SJCRH30 (cell line): Measurements from ENCODE around the gene CES3. TPM values are rescaled to one million over a fixed set of nuclear protein-coding genes. Genes with fewer than 3 reads are reported as not detected.
A peak's percentile ranks its signal among the peaks of the same experiment; 100 is the strongest.

ENCODE experiments used
- DNase-seq, 2 experiments: peaks; one replicate each; pipeline ENCODE4 v3.0.0-alpha.2; 2015 to 2020
- H3K27ac ChIP-seq: fragments of 250-450 bp; sonication (Bioruptor Pico); 2 replicates; pipeline ENCODE4 v1.5.1; 2020; ENCODE audit warnings: mild to moderate bottlenecking, moderate library complexity
- H3K27me3 ChIP-seq: fragments of 250-450 bp; sonication (Bioruptor Pico); 2 replicates; pipeline ENCODE4 v1.5.1; 2020; ENCODE audit warnings: mild to moderate bottlenecking, moderate library complexity
- H3K36me3 ChIP-seq: fragments of 250-450 bp; sonication (Bioruptor Pico); 2 replicates; pipeline ENCODE4 v1.5.1; 2020; ENCODE audit warnings: mild to moderate bottlenecking, moderate library complexity
- H3K4me1 ChIP-seq: fragments of 250-450 bp; sonication (Bioruptor Pico); 2 replicates; pipeline ENCODE4 v1.5.1; 2020; ENCODE audit warnings: mild to moderate bottlenecking, moderate library complexity
- H3K4me3 ChIP-seq: fragments of 250-450 bp; sonication (Bioruptor Pico); 2 replicates; pipeline ENCODE4 v1.5.1; 2020; ENCODE audit warnings: mild to moderate bottlenecking, moderate library complexity
- H3K9me3 ChIP-seq: fragments of 250-450 bp; sonication (Bioruptor Pico); replicated peaks from 2 replicates; pipeline ENCODE4 v1.5.1; 2020; ENCODE audit warnings: mild to moderate bottlenecking, moderate library complexity
- total RNA-seq: library from RNA; depleted of rRNA; stranded (reverse); fragments of >200 nt; shearing (Covaris generic); gene quantifications from 2 replicates; pipeline ENCODE4 v1.2.3, GENCODE V29; 2014

Gene CES3
- total RNA-seq, 1 experiment from 2014 or later: 0.08 TPM

DNA sequence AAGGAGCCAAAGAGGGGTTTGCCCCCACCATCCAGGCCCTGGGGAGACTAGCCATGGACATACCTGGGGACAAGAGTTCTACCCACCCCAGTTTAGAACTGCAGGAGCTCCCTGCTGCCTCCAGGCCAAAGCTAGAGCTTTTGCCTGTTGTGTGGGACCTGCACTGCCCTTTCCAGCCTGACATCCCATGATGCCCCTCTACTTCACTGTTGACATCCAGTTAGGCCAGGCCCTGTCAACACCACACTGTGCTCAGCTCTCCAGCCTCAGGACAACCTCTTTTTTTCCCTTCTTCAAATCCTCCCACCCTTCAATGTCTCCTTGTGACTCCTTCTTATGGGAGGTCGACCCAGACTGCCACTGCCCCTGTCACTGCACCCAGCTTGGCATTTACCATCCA is 48.1 kb downstream of the CES3 start:
- Histone ChIP-seq H3K27me3 (no peaks in the 10 kb centered on the region), H3K36me3 (no peaks in the 10 kb centered on the region), H3K9me3 (no peaks in the 10 kb centered on the region), H3K4me1 (peaks cover 6% of the 10 kb centered on the region; the same call in 1 of the 2 replicates), H3K27ac (no peak overlapping the region), H3K4me3 (no peak overlapping the region)
- DNase-seq: no peak

DNA sequence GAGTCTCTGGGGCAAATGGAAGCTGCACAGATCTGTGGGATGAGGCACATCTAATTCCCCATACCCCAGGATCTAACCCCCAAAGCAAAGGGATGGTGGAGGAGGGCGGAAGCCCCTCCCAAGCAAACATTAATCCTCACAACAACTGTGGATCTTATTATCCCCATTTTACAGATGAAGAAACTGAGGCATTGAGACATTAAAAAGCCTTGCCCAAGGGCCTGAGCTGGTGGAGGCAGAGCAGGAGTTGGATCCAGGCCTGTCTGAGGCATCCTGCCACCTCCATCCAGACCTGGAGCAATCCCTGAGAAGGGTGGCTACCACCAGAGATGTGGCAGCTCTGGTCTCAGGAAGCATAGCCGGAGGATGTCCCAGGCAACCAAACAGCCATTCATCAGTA is 50.2 kb downstream of the CES3 start:
- H3K27me3 ChIP-seq: no peaks in the 10 kb centered on the region
- H3K27ac ChIP-seq: no peak overlapping the region
- no peak overlapping the region for H3K4me3 ChIP-seq
- no peaks in the 10 kb centered on the region for H3K9me3 ChIP-seq
- DNase-seq: no peak
- no peaks in the 10 kb centered on the region for H3K36me3 ChIP-seq
- peaks cover 11% of the 10 kb centered on the region; the same call in 1 of the 2 replicates for H3K4me1 ChIP-seq

DNA sequence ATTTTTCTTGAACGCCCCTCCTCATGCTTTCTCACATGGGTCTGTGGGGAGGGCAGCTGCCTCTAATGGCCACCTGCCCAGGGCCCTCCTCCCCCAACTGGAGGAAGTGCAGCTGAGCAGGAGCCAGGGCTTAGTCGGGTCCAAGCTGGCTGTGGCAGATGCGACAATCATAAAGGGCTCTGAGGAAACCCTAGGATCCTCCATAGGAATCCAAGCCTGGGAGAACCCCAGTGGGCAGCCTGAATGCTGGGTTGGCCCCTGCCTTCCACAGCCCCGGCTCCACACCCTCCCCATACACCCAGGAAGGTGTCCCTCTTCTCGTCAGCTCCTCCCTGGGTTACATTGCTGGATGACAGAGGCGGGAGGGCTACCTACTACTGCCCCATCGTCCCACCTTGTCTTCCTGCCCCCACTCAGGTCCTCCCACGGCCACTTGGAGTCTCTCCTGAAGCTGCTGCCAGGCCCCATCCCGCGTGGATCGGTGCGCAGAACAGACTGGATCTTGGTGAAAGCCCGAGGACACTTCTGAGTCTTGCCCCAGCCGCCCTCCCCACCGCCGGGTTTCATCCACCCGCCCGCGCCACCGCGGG is 52.3 kb downstream of the CES3 start:
- no peaks in the 10 kb centered on the region for H3K9me3 ChIP-seq
- DNase-seq: peak; percentile 43 to 67
- H3K27ac ChIP-seq: no peak overlapping the region; the same call in 1 of the 2 replicates
- H3K36me3 ChIP-seq: no peaks in the 10 kb centered on the region
- peak overlapping the region; percentile 57 for H3K4me3 ChIP-seq
- peaks cover 11% of the 10 kb centered on the region; the same call in 1 of the 2 replicates for H3K4me1 ChIP-seq
- H3K27me3 ChIP-seq: no peaks in the 10 kb centered on the region

DNA sequence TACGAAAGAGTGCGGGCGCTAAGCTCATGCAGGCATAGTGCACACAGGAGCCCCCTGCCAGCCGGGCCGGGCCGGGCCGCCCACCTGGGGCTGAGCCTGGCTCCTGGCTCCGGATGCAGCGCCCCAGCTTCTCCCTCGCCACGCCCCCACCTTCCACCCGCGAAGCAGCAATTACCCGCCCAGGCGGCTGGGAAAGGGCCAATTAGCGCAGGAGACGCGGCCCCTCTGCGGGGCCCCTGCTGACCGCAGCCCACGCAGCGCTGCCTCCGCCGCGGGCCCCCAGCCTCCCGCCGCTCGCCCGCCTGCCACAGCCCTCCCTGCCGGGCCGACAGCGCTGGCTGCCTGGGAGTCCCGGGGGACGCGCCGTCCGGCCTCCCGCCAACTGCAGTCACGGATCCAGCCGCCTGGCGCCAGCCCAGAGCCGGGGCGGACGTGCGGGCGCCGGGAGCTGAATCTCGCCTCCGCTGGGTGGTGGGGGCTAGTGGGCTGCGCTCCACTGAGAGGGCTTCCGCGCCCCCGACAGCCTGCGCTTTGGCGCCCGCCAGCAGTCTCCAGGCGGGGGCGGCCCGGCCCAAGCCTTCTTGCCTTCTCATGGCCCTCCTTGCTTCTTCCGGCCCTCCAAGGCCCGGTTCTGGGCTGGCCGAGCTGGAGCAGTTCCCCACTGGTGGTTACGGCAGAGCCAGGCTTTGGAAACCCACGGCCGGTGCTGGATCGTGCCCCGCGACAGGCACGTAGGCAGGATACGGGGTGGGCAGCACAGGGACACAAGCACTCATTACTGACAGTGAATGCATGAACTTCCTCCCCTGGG is 53.0 kb downstream of the CES3 start:
- Histone ChIP-seq H3K27ac (peak overlapping the region; percentile 15; the same call in 1 of the 2 replicates), H3K4me1 (peaks cover 11% of the 10 kb centered on the region; the same call in 1 of the 2 replicates), H3K36me3 (no peaks in the 10 kb centered on the region), H3K27me3 (no peaks in the 10 kb centered on the region), H3K9me3 (no peaks in the 10 kb centered on the region), H3K4me3 (peak overlapping the region; percentile 57)
- peak; percentile 82 to 84 for DNase-seq

DNA sequence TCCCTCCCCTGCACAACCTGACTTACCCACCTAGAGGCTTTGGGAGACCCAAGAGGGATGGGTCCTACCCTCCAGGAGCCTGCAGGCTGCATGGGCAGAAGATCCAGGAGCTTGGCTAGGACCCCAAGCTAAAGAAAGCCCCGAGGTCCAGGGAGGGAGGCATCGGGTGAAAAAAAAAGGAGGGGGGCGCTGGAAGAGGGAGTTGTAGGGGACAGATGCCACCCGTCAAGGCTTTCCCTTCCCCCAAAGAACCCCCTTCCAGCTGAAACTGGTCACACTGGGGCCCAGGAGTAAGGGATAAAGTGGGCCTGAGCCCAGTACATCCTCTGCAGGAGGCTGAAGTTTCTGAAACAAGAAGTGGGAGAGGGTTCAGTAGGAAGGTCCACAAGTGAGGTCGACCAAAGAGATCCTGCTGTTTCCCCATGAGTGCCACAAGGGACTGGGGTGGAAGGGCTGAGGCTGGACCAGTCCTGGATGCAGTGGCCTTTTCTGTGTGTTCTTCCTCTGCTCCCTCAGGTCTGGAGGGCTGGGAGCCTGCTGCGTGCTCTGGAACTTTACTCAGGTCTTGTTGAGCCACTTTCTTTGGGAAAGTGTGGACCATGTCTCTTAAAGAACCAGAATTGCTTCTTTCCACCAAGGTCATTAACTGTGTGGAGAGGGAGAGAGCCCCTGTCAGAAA is 53.7 kb downstream of the CES3 start:
- DNase-seq: no peak
- no peaks in the 10 kb centered on the region for H3K36me3 ChIP-seq
- no peaks in the 10 kb centered on the region for H3K27me3 ChIP-seq
- H3K27ac ChIP-seq: peak overlapping the region; percentile 15; the same call in 1 of the 2 replicates
- H3K9me3 ChIP-seq: no peaks in the 10 kb centered on the region
- H3K4me1 ChIP-seq: peaks cover 11% of the 10 kb centered on the region; the same call in 1 of the 2 replicates
- peak overlapping the region; percentile 57 for H3K4me3 ChIP-seq

DNA sequence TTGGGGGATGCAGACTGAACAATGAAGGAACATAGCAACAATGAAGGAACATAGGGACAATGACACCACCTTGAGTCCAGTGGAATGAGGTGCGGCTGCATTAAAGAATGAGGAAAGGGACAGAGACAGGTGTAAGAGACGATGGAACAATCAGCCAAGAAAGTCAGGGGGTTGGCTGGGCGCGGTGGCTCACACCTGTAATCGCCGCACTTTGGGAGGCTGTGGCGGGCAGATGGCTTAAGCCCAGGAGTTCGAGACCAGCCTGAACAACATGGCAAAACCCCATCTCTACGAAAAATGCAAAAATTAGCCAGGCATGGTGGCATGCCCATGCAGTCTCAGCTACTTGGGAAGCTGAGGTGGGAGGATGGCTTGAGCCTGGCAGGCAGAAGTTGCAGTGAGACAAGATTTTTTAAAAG is 54.3 kb downstream of the CES3 start:
- peak in 1 of 2 experiments; percentile 32 for DNase-seq
- no peaks in the 10 kb centered on the region for H3K9me3 ChIP-seq
- no peaks in the 10 kb centered on the region for H3K36me3 ChIP-seq
- peaks cover 11% of the 10 kb centered on the region; the same call in 1 of the 2 replicates for H3K4me1 ChIP-seq
- H3K27ac ChIP-seq: no peak overlapping the region
- no peaks in the 10 kb centered on the region for H3K27me3 ChIP-seq
- no peak overlapping the region for H3K4me3 ChIP-seq

DNA sequence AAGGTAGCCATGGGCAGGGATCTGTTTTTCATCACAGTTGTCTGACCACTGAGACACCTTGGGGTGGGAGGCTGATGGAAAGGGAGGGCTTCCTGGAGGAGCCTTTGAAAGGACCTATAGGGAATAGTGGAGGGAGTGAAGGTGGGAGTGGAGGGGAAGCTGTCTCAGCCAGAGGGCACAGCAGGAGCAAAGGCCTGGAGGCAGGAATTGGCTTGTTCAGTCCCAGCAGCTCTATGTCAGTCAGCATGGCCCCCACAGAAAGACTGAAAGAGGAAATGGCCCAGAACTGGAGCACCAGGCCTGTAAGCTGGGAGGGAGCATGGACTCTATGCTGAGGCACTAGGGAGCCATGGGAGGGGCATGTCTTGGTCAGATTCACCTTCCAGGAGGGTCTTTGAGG is 55.1 kb downstream of the CES3 start:
- H3K27ac ChIP-seq: no peak overlapping the region
- H3K4me3 ChIP-seq: no peak overlapping the region
- DNase-seq: no peak
- H3K27me3 ChIP-seq: no peaks in the 10 kb centered on the region
- H3K36me3 ChIP-seq: no peaks in the 10 kb centered on the region
- peaks cover 11% of the 10 kb centered on the region; the same call in 1 of the 2 replicates for H3K4me1 ChIP-seq
- H3K9me3 ChIP-seq: no peaks in the 10 kb centered on the region

DNA sequence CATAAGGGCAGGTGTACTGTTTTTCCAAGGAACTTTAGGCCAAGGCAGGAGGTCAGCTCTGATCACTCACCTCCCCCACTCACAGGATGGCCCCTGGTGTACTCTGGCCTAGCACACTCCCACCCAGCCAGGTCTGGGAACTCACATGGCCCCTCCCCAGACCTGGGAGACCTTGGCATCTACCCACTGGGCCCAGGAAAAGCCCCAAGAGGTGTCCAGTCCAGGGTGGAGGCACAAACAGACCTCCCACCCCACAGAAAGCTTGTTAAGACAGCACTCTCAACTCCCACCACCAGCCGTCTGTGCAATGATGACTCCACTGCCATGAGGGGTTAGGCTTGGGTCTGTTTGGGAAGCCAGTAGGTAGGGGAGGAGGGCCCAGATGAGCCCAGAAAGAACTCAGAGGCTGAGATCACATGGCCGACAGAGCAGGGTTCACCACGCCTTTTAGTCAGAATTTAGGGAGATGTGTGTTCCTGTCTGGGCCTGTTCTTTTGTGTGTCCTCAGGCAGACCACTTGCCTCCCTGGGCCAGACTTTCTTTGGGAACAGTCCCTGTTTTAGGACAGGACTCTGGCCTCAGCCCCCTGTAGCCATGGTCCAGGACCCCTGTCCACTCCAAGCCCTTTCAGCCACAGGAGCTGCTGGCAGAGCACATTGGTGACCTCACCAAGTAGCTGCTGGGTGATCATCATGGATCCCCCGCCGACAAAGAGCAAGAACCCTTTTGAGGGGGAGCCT is 55.8 kb downstream of the CES3 start:
- DNase-seq: no peak
- no peaks in the 10 kb centered on the region for H3K36me3 ChIP-seq
- H3K9me3 ChIP-seq: no peaks in the 10 kb centered on the region
- no peak overlapping the region for H3K4me3 ChIP-seq
- H3K4me1 ChIP-seq: peaks cover 11% of the 10 kb centered on the region; the same call in 1 of the 2 replicates
- H3K27ac ChIP-seq: no peak overlapping the region
- H3K27me3 ChIP-seq: no peaks in the 10 kb centered on the region

DNA sequence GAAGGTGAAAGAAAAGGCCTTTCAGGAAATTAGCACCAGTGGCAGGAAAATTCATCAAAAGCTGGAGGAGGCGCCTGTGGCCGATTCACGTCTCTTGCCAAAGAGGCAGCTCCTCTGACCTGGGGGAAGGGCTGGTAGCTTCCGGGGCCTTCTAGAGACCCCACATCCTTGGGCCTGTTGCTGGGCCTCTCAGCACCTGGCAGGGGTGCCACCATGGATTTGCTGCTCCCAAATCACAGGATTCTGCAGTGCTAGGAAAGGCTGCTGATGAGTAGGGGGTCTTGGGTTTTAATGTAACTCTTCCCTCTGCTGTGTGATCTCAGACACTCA is 56.3 kb downstream of the CES3 start:
- Histone ChIP-seq H3K9me3 (no peaks in the 10 kb centered on the region), H3K27ac (no peak overlapping the region), H3K4me1 (peaks cover 11% of the 10 kb centered on the region; the same call in 1 of the 2 replicates), H3K27me3 (no peaks in the 10 kb centered on the region), H3K36me3 (no peaks in the 10 kb centered on the region), H3K4me3 (no peak overlapping the region)
- no peak for DNase-seq

DNA sequence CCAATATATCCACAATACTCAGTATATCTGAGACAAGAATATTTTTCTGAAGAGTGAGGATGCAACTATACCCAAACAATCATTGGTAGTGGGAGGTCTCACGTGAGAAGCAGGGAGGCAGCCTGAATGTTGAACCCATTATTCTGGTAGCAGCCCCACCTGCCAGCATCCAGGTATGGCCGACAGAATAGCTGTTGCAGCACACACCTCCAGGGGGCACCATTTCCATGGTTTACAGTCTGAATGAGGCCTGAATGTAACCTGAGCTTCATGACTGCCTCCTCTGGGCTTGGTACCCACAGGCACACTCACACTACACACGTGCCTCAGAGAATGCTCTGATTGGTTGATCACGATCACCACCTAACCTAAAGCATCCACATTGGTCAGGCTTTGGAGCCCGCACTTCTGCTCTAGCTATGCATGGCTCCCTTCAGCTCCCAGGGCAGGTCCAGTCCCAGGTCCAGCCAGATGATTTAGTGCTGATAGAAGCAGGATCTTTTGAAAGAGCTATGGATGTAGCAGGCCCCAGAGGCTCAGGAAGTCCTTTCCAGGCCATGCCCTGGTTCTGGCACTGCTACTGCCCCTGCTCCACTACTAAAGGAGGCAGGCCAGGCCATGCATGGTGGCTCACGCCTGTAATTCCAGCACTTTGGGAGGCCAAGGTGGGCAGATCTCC is 56.9 kb downstream of the CES3 start:
- peak; percentile 97 to 99 for DNase-seq
- H3K27ac ChIP-seq: no peak overlapping the region
- no peaks in the 10 kb centered on the region for H3K36me3 ChIP-seq
- H3K4me1 ChIP-seq: peaks cover 10% of the 10 kb centered on the region; the same call in 1 of the 2 replicates
- H3K9me3 ChIP-seq: no peaks in the 10 kb centered on the region
- no peak overlapping the region for H3K4me3 ChIP-seq
- no peaks in the 10 kb centered on the region for H3K27me3 ChIP-seq

DNA sequence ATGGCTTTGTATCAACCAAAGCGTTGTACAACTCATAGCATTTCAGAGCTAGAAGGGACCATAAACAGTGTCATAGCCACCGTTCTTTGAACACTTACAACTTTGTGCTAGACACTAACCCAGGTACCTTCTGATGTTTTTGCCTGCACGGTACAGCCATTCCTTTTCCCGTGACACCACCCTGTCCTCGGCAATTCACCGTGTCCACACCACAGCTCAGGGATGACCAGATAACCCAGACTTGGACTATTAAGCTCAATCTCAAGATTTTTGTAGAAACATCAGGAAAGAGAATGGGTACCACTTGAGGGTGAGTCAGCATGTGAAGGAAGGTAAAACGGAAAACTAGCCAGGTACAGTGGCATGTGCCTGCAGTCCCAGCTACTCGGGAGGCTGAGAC is 58.1 kb downstream of the CES3 start:
- H3K9me3 ChIP-seq: no peaks in the 10 kb centered on the region
- H3K27me3 ChIP-seq: no peaks in the 10 kb centered on the region
- H3K4me3 ChIP-seq: no peak overlapping the region
- DNase-seq: no peak
- peaks cover 5% of the 10 kb centered on the region; the same call in 1 of the 2 replicates for H3K4me1 ChIP-seq
- no peak overlapping the region for H3K27ac ChIP-seq
- H3K36me3 ChIP-seq: no peaks in the 10 kb centered on the region

DNA sequence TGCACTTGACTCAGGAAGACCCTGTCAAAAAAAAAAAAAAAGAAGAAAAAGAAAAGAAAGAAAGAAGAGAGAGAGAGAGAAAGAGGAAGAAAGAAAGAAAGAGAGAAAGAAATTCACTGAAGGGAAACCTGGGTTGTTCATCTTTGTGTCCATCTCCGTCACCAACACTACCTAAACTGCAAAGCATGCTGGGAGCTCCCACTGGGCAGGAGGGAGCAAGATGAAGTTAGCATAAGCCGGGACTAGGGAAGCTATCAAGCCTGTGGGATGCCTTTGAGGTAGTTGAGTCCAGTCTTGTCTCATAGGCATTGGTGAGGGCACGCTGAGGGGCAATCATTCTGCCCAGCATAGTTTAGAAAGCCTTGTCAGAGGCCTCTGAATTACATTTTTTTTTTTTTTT is 60.3 kb downstream of the CES3 start:
- no peak for DNase-seq
- no peaks in the 10 kb centered on the region for H3K27me3 ChIP-seq
- H3K4me1 ChIP-seq: 0 out of 2 replicates have a peak, but pooled peaks cover 4% of the 10 kb centered on the region
- H3K27ac ChIP-seq: no peak overlapping the region
- no peaks in the 10 kb centered on the region for H3K9me3 ChIP-seq
- H3K36me3 ChIP-seq: no peaks in the 10 kb centered on the region
- H3K4me3 ChIP-seq: no peak overlapping the region

DNA sequence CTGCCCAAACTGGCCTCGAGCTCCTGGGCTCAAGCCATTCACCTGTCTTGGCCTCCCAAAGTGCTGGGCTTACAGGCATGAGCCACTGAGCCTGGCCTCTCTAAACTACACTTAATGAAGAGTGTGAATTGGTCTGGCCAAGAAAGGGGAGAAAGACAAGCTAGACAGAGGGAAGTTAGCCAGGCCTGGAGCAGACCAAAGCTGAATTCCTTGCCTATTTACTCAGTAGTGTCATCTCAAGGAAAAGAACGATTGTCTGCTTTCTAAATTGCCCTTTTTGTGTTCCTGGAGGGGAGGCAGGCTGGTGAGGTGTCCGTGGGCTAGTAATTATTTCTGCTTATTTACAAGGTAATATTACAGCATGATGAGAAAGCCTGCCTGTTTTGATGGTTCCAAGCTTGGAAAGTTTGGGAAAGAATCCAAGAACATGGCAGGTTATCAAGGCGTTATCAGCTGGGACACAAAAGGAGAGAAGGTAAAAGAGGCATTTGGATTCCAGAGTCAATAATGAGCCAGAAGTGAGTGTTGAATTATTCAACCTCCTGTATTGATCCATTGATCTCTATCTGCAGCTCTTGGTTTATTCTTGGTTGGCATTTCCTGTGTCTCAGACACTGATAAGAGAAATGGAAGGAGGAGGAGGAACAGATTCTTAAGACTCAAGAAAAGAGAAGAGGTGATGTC is 61.6 kb downstream of the CES3 start:
- Histone ChIP-seq H3K4me3 (no peak overlapping the region), H3K27me3 (no peaks in the 10 kb centered on the region), H3K36me3 (no peaks in the 10 kb centered on the region), H3K27ac (no peak overlapping the region), H3K4me1 (0 out of 2 replicates have a peak, but pooled peaks cover 4% of the 10 kb centered on the region), H3K9me3 (no peaks in the 10 kb centered on the region)
- DNase-seq: no peak
